K562 treated with DMSO at 1 percent for 4 hours (cell line): ENCODE data around the gene SLC17A2. TPM values are rescaled to one million over a fixed set of nuclear protein-coding genes. Genes with fewer than 3 reads are reported as not detected.

Experiments used
- total RNA-seq: library from RNA; unstranded; fragments of 300-600 nt; gene quantifications from 2 replicates; pipeline ENCODE4 v1.2.3, GENCODE V29; 2022; ENCODE audit not compliant: insufficient read depth

Gene SLC17A2
- total RNA-seq: not detected in 2 replicates

GRCh38 chr6:25930532-25931410 is at the start of gene SLC17A2:
TSS of gene SLC17A2 (minus strand) at chr6:25930691. CDS start at chr6:25925796, 4,895 bp downstream.

DNA sequence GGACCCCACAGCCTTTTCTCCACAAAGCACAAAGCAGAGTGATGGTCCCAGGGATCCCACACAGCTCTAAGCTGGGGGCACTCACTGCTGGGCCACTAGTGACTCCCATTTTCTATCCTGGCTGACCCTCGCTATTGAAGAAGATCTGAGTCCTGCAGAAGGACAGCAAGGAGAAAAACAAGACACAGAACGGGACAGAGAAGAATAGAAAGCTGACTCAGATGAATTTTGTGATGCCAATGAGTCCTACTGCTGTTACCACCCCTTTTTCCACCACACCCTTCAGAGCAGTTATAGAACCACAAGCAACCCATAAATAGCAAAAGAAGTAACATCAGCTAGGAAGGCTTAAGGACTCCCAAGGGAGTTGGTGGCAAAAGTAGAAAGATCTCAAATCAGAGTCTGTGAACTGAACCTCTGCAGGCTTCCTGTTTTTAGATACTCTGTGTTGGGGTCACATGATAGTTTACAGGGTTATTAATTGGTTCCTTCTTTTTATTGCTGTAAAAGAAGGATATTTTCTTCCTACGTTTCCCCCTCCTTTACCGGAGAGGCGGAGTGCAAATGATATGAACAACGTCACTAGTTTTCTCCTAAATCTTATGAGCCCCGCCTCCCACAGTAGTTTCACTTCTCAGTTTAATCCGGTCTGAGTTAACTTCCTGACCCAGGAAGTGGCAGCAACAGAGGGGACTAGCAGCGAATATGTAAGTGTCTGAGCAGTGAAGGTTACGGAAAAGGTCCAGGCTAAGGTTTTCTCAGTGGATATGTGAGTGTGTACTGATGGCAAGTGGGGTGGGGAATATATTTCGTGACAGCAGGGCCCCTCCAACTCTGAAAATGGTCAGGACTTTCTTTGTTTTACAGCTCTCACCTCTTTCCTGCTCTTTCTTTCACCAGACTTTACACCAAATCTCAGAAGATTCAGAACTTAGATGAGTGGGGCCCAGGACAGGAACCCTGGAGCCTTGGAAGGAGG is 31.9 kb upstream of the SLC17A2 start, which contains the start of gene TRIM38:
Gene TRIM38, plus strand, starts transcription at position 654 of the 979 bp plus-strand sequence. CDS start 3,721 bp downstream, outside the sequence.

GRCh38 chr6:25874118-25874517 is 56.4 kb downstream of the SLC17A2 start, which contains the start of gene SLC17A3:
TSS of gene SLC17A3 (minus strand) at chr6:25874243. CDS start at chr6:25868387, 5,856 bp downstream.

Other genes starting within 250 kb of the SLC17A2 start
- not detected in 2 replicates for gene SLC17A4, start 175.9 kb downstream of the SLC17A2 start, total RNA-seq
- gene SLC17A1, start 98.6 kb downstream of the SLC17A2 start, total RNA-seq: not detected in 2 replicates
- not detected in 2 replicates for gene SLC17A3, start 56.4 kb downstream of the SLC17A2 start, total RNA-seq
- gene TRIM38, start 32.1 kb upstream of the SLC17A2 start, total RNA-seq: 4.9 and 5.7 TPM in 2 replicates
- gene HFE, start 156.7 kb upstream of the SLC17A2 start, total RNA-seq: 1.3 and 4.5 TPM in 2 replicates